RWPE1 (cell line): ENCODE data around the gene CMIP.

Experiments
- CTCF ChIA-PET: fragments of 350-600 bp; sonication (Branson Sonifier 250); formaldehyde crosslinking; extraction: SDS; loops from one replicate; lab custom pipeline; 2021; lab: Yijun Ruan, JAX
- POLR2A ChIA-PET: fragments of 400-600 bp; formaldehyde crosslinking; extraction: SDS; loops from one replicate; lab custom pipeline; 2020; ENCODE audit warnings: antibody characterized with exemption; ENCODE audit not compliant: low non-redundant PET; lab: Yijun Ruan, JAX
- DNase-seq: peaks from one replicate; pipeline ENCODE4 v3.0.0; 2012; ENCODE audit warnings: low spot score
- H3K27ac ChIP-seq: fragments of 450-650 bp; 2 replicates; pipeline ENCODE4 v1.5.1; 2017
- TF ChIP-seq, protein P1 (sequence below): fragments of 450-650 bp; conservative IDR thresholded peaks from 2 replicates; pipeline ENCODE4 v1.5.1; 2017; ENCODE audit warnings: low read depth, mild to moderate bottlenecking

CMIP gene

GRCh38 chr16:81440888-81441761 is 3.5 kb upstream of the CMIP start:
- no peak for DNase-seq
- H3K27ac ChIP-seq: no peak overlapping the region
- CTCF ChIA-PET: no interaction called here
- TF ChIP-seq, protein P1, sequence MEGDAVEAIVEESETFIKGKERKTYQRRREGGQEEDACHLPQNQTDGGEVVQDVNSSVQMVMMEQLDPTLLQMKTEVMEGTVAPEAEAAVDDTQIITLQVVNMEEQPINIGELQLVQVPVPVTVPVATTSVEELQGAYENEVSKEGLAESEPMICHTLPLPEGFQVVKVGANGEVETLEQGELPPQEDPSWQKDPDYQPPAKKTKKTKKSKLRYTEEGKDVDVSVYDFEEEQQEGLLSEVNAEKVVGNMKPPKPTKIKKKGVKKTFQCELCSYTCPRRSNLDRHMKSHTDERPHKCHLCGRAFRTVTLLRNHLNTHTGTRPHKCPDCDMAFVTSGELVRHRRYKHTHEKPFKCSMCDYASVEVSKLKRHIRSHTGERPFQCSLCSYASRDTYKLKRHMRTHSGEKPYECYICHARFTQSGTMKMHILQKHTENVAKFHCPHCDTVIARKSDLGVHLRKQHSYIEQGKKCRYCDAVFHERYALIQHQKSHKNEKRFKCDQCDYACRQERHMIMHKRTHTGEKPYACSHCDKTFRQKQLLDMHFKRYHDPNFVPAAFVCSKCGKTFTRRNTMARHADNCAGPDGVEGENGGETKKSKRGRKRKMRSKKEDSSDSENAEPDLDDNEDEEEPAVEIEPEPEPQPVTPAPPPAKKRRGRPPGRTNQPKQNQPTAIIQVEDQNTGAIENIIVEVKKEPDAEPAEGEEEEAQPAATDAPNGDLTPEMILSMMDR: no peak
- POLR2A ChIA-PET: no interaction called here

DNA sequence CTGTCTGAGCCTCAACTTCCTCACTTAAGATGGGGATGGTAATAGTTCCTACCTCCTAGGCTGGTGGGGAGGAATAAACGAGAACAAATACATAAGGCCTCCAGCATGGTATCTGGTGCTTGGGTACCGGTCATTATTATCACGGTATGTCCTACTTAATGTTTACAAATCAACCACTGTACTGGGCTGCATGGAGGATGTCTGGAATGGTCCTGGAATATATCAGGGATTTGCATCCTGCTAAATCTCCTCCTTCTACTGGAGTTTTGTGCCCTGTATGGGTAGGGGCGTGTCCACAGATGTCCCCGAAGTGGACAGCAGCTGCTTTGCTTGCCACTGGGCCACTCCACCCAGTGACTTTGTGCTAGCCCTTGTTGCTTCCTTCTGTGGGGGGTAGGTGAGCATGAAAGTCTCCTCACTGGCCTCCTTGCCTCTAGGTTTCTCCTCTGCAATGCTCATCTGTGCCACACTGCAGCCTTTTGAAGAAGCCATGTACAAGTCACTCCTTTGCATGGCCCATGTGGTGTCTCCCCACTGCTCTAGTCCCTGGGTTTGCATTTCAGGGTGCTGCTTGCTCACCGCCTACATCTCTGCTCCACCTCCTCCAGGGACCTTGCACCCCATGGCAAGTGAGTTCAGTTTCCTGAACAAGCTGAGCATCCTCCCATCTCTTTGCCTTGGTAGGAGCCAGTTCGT is 2.2 kb upstream of the CMIP start:
- CTCF ChIA-PET: no interaction called here
- POLR2A ChIA-PET: no interaction called here
- no peak for DNase-seq
- TF ChIP-seq, protein P1: no peak
- no peak overlapping the region for H3K27ac ChIP-seq

GRCh38 chr16:81442916-81443687 is 1.5 kb upstream of the CMIP start:
- no peak for DNase-seq
- TF ChIP-seq, protein P1: no peak
- CTCF ChIA-PET: no interaction called here
- POLR2A ChIA-PET: no interaction called here
- H3K27ac ChIP-seq: peak overlapping the region; percentile 92

DNA sequence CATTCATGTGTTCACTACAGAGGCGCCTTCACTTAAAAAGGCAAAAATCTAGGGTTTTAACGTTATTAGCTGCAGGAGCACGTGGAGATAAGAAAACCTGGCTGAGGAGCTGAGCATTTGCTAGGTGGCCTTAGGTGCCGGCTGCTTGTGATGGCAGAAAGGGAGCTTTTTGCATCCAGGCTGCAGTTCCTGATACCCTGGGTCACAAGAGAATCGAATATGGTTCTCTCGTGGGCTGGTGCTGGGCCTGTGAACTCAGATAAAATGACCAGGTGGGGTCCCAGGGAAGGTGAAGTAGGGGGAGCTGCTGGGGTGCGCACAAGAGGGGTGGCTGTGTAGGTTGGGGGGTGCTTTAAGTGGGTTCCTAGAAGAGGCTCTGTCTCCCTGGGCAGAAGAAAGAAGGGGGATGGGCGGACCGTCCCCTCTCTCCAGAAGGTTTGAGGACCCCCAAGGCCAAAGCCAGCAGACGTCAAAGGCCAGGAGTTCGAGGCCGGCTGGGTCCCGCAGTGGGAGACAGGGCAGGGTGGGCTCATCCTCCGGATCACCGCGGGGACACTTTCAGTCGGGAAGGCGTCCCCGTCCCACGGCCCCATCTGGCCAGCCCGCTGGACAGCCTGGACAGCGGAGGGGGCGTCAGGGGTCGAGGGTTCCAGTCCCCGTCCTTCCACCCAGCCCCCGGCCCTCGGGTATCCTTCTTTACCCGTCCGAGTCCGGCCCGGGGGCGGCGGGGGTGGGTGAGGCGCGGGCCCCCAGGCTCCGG is 740 bp upstream of the CMIP start:
- no peak for DNase-seq
- peak overlapping the region; percentile 92 for H3K27ac ChIP-seq
- ChIA-PET POLR2A (no interaction called here), CTCF (no interaction called here)
- TF ChIP-seq, protein P1: no peak

DNA sequence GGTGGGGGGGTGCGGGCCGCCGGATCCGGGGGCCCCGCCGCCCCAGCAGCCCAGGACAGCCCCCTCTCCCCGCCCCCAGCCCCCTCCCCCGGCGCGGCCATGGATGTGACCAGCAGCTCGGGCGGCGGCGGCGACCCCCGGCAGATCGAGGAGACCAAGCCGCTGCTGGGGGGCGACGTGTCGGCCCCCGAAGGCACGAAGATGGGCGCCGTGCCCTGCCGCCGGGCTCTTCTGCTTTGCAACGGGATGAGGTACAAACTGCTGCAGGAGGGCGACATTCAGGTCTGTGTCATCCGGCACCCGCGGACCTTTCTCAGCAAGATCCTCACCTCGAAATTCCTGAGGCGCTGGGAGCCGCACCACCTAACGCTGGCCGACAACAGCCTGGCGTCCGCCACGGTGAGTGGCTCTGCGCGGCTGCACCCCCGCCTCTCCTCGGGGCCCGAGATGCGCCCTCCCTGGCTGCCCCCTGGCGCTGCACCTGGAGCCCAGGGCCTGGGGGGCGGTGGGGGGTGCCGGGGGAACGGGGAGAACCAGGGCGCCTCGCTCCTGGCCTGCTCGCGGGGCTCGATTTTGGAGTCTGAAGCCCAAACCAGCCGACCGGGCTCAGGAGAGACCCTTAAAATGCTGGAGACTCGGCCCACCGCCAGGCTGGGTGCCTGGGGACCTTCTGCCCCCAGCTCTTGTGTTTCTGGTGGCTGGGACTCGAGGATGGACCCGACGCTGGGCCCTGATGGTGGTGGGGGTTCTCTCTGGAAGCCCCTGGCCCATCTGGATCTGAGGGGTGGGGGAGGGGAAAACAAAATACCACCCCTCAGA is 744 bp downstream of the CMIP start:
- peak overlapping the region; percentile 92 for H3K27ac ChIP-seq
- POLR2A ChIA-PET: no interaction called here
- TF ChIP-seq, protein P1: no peak
- DNase-seq: peak; percentile 42
- CTCF ChIA-PET: no interaction called here
